Endodermal cell (in vitro differentiated cells): ENCODE data around the gene DRAXIN. TPM values are rescaled to one million over a fixed set of nuclear protein-coding genes. Genes with fewer than 3 reads are reported as not detected.

Source experiments
- DNase-seq: peaks from one replicate; pipeline ENCODE4 v3.0.0-alpha.2; 2017
- H3K27ac ChIP-seq: 2 replicates; pipeline ENCODE4 v1.5.1; 2013; ENCODE audit warnings: mild to moderate bottlenecking, low read depth, low read length, moderate library complexity
- H3K27me3 ChIP-seq: 2 replicates; pipeline ENCODE4 v1.6.1; 2013; ENCODE audit warnings: mild to moderate bottlenecking, low read length, moderate library complexity; ENCODE audit not compliant: insufficient read depth, control insufficient read depth, poor library complexity, severe bottlenecking
- H3K36me3 ChIP-seq: 2 replicates; pipeline ENCODE4 v1.7.0; 2013; ENCODE audit warnings: mild to moderate bottlenecking, low read length, moderate library complexity; ENCODE audit not compliant: control insufficient read depth, insufficient read depth
- H3K4me1 ChIP-seq: one replicate; pipeline ENCODE4 v1.7.0; 2013; ENCODE audit warnings: low read length; ENCODE audit not compliant: control insufficient read depth, insufficient read depth
- H3K4me3 ChIP-seq: 2 replicates; pipeline ENCODE4 v1.5.1; 2013; ENCODE audit warnings: mild to moderate bottlenecking, low read length, moderate library complexity
- H3K9ac ChIP-seq: 2 replicates; pipeline ENCODE4 v1.6.1; 2013; ENCODE audit warnings: mild to moderate bottlenecking, low read length, moderate library complexity; ENCODE audit not compliant: poor library complexity, severe bottlenecking; ENCODE audit errors: extremely low read depth
- H3K9me3 ChIP-seq: 2 replicates; pipeline ENCODE4 v1.6.1; 2013; ENCODE audit warnings: mild to moderate bottlenecking, low read length, moderate library complexity; ENCODE audit not compliant: control insufficient read depth
- H3K27ac Mint-ChIP-seq: 2 replicates; pipeline ENCODE4 v1.8.0; 2020; ENCODE audit warnings: mixed read lengths
- H3K27me3 Mint-ChIP-seq: 2 replicates; pipeline ENCODE4 v1.8.0; 2021; ENCODE audit warnings: mild to moderate bottlenecking, mixed read lengths; ENCODE audit not compliant: insufficient read depth
- H3K36me3 Mint-ChIP-seq: 2 replicates; pipeline ENCODE4 v1.8.0; 2020; ENCODE audit warnings: low read depth, mixed read lengths
- H3K4me1 Mint-ChIP-seq: 2 replicates; pipeline ENCODE4 v1.8.0; 2020; ENCODE audit warnings: mixed read lengths
- H3K4me3 Mint-ChIP-seq: 2 replicates; pipeline ENCODE4 v1.8.0; 2020; ENCODE audit warnings: mild to moderate bottlenecking, moderate library complexity, mixed read lengths
- H3K9me3 Mint-ChIP-seq: 2 replicates; pipeline ENCODE4 v1.8.0; 2020; ENCODE audit warnings: mild to moderate bottlenecking, mixed read lengths
- WGBS, 2 experiments: methylation state at CpG; one replicate each; pipeline versions ENCODE4 v1.1.5 to v1.1.7; 2013; ENCODE audit warnings: missing lambda C conversion rate in 2 of 2, mixed read lengths in 1 of 2; ENCODE audit not compliant: insufficient coverage in 1 of 2, insufficient read length in 1 of 2; 5-methylcytosine and 5-hydroxymethylcytosine counted together
- total RNA-seq, 2 donors: library from RNA; stranded (reverse); fragmentation: NEBNext Ultra II Directional in 1 of 2; extraction: Animal tissue kit (Norgen Biotek cat#: 25700) in 1 of 2; gene quantifications; 2 replicates in 1 of 2; 3 replicates in 1 of 2; pipeline ENCODE4 v1.2.1, GENCODE V29; 2021
- TF ChIP-seq, protein P1 (sequence below): fragments of 200-600 bp; sonication (generic); conservative IDR thresholded peaks from 2 replicates; pipeline ENCODE4 v1.5.0; 2021; ENCODE audit warnings: antibody characterized with exemption, mild to moderate bottlenecking

Gene DRAXIN
- total RNA-seq, 2 donors from 2014 or later, result 5.4 to 6.0 TPM

DNA sequence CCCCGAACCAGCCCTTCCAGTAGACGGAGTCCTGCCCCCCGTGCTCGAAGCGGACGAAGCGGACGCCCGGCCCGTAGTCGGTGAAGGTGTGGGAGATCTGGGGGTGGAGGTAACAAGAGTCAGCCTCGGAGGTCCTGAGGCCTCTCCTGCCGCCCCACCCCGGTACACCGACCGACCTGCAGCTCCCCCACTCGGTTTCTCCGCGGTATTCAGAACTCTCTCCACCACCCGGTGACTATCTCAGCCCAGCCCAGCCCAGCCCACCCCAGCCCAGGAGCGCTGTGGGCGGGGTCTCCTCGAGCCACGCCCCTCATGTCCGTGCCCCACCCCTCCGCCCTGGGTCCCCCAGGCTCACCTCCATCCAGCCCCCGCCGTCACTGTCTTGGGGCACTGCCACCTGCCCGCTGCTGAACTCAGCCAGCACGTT, 42.8 kb upstream of the DRAXIN start:
- no peaks in the 10 kb centered on the region for H3K4me1 ChIP-seq
- Mint-ChIP-seq H3K4me1 (peaks cover 2% of the 10 kb centered on the region), H3K27ac (no peak overlapping the region), H3K4me3 (peak overlapping the region; percentile 10), H3K36me3 (no peaks in the 10 kb centered on the region), H3K9me3 (no peaks in the 10 kb centered on the region), H3K27me3 (peaks cover 44% of the 10 kb centered on the region)
- no peaks in the 10 kb centered on the region for H3K9me3 ChIP-seq
- no peak overlapping the region for H3K27ac ChIP-seq
- H3K4me3 ChIP-seq, result no peak overlapping the region
- 32 to 67% methylated on average over 1 to 25 of the region's 30 CpGs for WGBS, 2 experiments
- DNase-seq, result peak; percentile 89
- TF ChIP-seq, protein P1, sequence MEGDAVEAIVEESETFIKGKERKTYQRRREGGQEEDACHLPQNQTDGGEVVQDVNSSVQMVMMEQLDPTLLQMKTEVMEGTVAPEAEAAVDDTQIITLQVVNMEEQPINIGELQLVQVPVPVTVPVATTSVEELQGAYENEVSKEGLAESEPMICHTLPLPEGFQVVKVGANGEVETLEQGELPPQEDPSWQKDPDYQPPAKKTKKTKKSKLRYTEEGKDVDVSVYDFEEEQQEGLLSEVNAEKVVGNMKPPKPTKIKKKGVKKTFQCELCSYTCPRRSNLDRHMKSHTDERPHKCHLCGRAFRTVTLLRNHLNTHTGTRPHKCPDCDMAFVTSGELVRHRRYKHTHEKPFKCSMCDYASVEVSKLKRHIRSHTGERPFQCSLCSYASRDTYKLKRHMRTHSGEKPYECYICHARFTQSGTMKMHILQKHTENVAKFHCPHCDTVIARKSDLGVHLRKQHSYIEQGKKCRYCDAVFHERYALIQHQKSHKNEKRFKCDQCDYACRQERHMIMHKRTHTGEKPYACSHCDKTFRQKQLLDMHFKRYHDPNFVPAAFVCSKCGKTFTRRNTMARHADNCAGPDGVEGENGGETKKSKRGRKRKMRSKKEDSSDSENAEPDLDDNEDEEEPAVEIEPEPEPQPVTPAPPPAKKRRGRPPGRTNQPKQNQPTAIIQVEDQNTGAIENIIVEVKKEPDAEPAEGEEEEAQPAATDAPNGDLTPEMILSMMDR, result no peak
- peaks cover 57% of the 10 kb centered on the region for H3K27me3 ChIP-seq
- H3K36me3 ChIP-seq, result no peaks in the 10 kb centered on the region
- H3K9ac ChIP-seq, result no peak overlapping the region

DNA sequence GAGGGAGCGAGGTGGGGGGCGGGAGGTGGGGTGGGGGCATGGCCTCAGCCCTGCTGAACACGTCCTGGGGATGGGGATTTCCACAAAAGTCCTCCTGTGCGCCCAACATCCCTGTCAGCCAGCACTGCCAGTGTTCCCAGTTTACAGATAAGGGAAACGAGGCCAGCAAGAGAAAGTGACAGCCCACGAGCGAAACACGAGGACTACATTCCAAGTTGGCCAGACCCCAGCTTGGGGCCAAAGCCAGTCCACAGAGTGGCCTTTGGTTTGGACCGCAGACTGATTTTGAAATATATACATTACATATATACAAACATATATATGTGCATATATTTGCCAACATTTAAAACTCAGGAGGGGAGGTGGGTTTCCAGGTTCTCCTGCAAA, 42.3 kb upstream of the DRAXIN start:
- WGBS, 2 experiments, result 40 to 41% methylated on average over 2 to 8 of the region's 9 CpGs
- no peak overlapping the region for H3K27ac ChIP-seq
- H3K36me3 Mint-ChIP-seq, result no peaks in the 10 kb centered on the region
- no peak overlapping the region for H3K9ac ChIP-seq
- peaks cover 2% of the 10 kb centered on the region for H3K4me1 Mint-ChIP-seq
- TF ChIP-seq, protein P1, result no peak
- H3K9me3 ChIP-seq, result no peaks in the 10 kb centered on the region
- peaks cover 46% of the 10 kb centered on the region for H3K27me3 Mint-ChIP-seq
- H3K27me3 ChIP-seq, result peaks cover 61% of the 10 kb centered on the region
- H3K9me3 Mint-ChIP-seq, result no peaks in the 10 kb centered on the region
- no peaks in the 10 kb centered on the region for H3K36me3 ChIP-seq
- no peak overlapping the region for H3K27ac Mint-ChIP-seq
- no peak for DNase-seq
- H3K4me3 ChIP-seq, result no peak overlapping the region
- H3K4me1 ChIP-seq, result no peaks in the 10 kb centered on the region
- peak overlapping the region; percentile 10 for H3K4me3 Mint-ChIP-seq

DNA sequence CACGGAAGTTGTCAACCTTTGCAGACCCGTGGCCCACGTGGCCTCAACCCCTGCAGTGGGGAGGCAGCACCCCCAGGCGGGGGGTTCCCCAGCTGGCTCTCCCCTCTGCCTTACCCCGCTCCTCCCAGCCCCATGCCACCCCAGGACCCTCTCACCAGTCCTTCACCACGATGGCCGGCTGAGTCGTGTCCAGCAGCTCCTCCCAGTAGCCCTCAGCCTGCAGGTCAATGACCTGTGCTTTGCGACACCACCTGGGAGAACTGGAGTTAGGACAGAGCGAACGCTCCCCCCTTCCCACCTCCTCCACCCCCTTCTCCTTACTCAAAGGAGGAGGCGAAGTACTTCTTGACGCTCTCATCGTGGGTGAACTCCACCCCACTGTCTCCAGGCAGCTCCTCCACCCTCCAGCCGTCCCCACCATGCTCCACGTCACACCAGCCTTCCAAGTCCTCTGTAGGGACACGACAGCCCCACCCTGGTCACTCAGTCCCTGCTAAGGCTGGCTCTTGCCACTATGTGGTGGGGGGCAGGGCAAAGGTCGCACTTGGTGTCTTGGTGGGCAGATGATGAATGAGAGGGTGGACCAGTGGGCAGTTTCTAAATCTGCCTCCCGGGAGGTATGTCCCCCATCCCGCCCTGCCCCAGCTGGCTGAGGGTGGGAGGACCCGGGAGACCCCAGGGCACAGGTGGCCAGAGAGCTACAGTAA, 41.7 kb upstream of the DRAXIN start:
- H3K4me1 ChIP-seq, result no peaks in the 10 kb centered on the region
- Mint-ChIP-seq H3K9me3 (no peaks in the 10 kb centered on the region), H3K27ac (no peak overlapping the region), H3K4me1 (peaks cover 2% of the 10 kb centered on the region), H3K4me3 (no peak overlapping the region), H3K36me3 (no peaks in the 10 kb centered on the region), H3K27me3 (peaks cover 46% of the 10 kb centered on the region)
- H3K9ac ChIP-seq, result no peak overlapping the region
- no peak overlapping the region for H3K4me3 ChIP-seq
- no peak overlapping the region for H3K27ac ChIP-seq
- DNase-seq, result no peak
- TF ChIP-seq, protein P1, result no peak
- WGBS, 2 experiments, result 44 to 57% methylated on average over 10 to 21 of the region's 21 CpGs
- no peaks in the 10 kb centered on the region for H3K36me3 ChIP-seq
- no peaks in the 10 kb centered on the region for H3K9me3 ChIP-seq
- peaks cover 61% of the 10 kb centered on the region for H3K27me3 ChIP-seq
